Measurements from ENCODE around the gene UBE2J2. TPM values are rescaled to one million over a fixed set of nuclear protein-coding genes. Genes with fewer than 3 reads are reported as not detected.

Gene UBE2J2
- total and polyA plus RNA-seq, 2 donors (not counting 3 experiments of a cell fraction or from before 2014, with no cell fraction given) = 60.7 to 80.7 TPM

DNA sequence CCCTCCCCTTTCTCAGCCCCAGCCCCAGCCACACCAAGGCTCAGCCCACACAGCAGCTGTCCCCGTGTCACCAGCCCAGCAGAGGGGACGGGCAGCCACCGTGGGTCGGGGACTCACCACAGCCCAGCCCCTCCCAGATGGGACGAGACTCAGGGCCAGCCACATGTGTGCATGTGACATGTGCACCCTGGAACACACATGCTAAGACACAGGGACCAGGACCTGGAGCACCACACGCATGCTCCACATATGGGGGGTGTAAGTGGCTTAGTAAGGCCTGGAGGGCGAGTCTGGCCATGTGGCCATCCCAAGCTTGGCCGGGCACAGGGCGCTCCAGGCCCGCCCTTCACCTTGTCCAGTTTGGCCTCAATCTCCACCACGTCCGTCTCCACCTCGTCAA is 30.1 kb upstream of the UBE2J2 start:
- H3K4me3 ChIP-seq (replicated peaks in 1 of 3; ENCODE audit: insufficient read depth in 1 of 3, low read depth in 1 of 3, low read length in 3 of 3) = no peak overlapping the region
- no peak for FAIRE-seq
- dilution Hi-C loops (cut with MboI; ENCODE audit: extremely low pct_ligation_motif_present, low sequenced_read_pairs) (no loop called here), intact Hi-C loops (cut with micrococcal nuclease) (no loop called here)
- no peak overlapping the region for H3K4me2 ChIP-seq (ENCODE audit: insufficient read depth, low read length)
- H3K9ac ChIP-seq (replicated peaks; ENCODE audit: extremely low read depth, insufficient read depth, low read length) = no peak overlapping the region
- H3K27me3 ChIP-seq (ENCODE audit: control insufficient read depth in 2 of 2, insufficient read depth in 2 of 2, low read length in 2 of 2) = no peaks in the 10 kb centered on the region
- no peaks in the 10 kb centered on the region for H3K9me3 ChIP-seq (replicated peaks; ENCODE audit: control insufficient read depth, insufficient read depth, low read length)
- BruUV-seq (replicated peaks) = no TSS peak
- no peaks in the 10 kb centered on the region for H3K79me2 ChIP-seq (ENCODE audit: control insufficient read depth, insufficient read depth, low read length)
- no peak overlapping the region for H2AFZ ChIP-seq (ENCODE audit: low read depth, low read length)
- no peak overlapping the region for H3K27ac ChIP-seq (ENCODE audit: insufficient read depth, low read depth, low read length)
- POLR2A ChIA-PET = no interaction called here
- no peaks in the 10 kb centered on the region for H3K9me1 ChIP-seq (replicated peaks; ENCODE audit: control insufficient read depth, extremely low read depth, insufficient read depth, low read length)
- H3K36me3 ChIP-seq (ENCODE audit: control insufficient read depth in 2 of 2, extremely low read depth in 1 of 2, insufficient read depth in 2 of 2, low read length in 2 of 2) = no peaks in the 10 kb centered on the region
- no peaks in the 10 kb centered on the region for H4K20me1 ChIP-seq (replicated peaks; ENCODE audit: control insufficient read depth, extremely low read depth, insufficient read depth, low read length)
- CTCF ChIA-PET = interaction anchor here (1.9 kb wide), 1 partner anchor 181 kb away, joined by 4 read pairs; no protein-coding TSS in a partner anchor
- DNase-seq (ENCODE audit: low read depth, low spot score) = no peak
- no peak for TF ChIP-seq MYC (IDR thresholded peaks at IDR 0.05; ENCODE audit: low read depth, low read length)
- TF ChIP-seq GATA2 (IDR thresholded peaks at IDR 0.05; ENCODE audit: insufficient read depth, insufficient read length, low read depth, low read length) = no peak
- TF ChIP-seq, protein P1, sequence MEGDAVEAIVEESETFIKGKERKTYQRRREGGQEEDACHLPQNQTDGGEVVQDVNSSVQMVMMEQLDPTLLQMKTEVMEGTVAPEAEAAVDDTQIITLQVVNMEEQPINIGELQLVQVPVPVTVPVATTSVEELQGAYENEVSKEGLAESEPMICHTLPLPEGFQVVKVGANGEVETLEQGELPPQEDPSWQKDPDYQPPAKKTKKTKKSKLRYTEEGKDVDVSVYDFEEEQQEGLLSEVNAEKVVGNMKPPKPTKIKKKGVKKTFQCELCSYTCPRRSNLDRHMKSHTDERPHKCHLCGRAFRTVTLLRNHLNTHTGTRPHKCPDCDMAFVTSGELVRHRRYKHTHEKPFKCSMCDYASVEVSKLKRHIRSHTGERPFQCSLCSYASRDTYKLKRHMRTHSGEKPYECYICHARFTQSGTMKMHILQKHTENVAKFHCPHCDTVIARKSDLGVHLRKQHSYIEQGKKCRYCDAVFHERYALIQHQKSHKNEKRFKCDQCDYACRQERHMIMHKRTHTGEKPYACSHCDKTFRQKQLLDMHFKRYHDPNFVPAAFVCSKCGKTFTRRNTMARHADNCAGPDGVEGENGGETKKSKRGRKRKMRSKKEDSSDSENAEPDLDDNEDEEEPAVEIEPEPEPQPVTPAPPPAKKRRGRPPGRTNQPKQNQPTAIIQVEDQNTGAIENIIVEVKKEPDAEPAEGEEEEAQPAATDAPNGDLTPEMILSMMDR (IDR thresholded peaks at IDR 0.05; ENCODE audit: extremely low read depth in 1 of 2, insufficient read depth in 1 of 2, low read depth in 1 of 2, low read length in 2 of 2) = no peak
- TF ChIP-seq JUN (IDR thresholded peaks at IDR 0.05; ENCODE audit: borderline replicate concordance, insufficient read depth, insufficient read length, low read depth) = no peak
- no peak for TF ChIP-seq MAX (IDR thresholded peaks at IDR 0.05; ENCODE audit: insufficient read depth, insufficient read length)
- TF ChIP-seq POLR2AphosphoS5 (IDR thresholded peaks at IDR 0.05; ENCODE audit: insufficient read depth, low read depth, low read length) = no peak
- TF ChIP-seq FOS (IDR thresholded peaks at IDR 0.05; ENCODE audit: borderline replicate concordance, insufficient read depth, low read length) = no peak
- TF ChIP-seq POLR2A (IDR thresholded peaks at IDR 0.05; ENCODE audit: low read depth, low read length) = no peak
- TF ChIP-seq EZH2 (IDR thresholded peaks at IDR 0.05; ENCODE audit: borderline replicate concordance, low read depth, low read length, severe bottlenecking) = no peak
- peaks cover 10% of the 10 kb centered on the region for H3K4me1 ChIP-seq (ENCODE audit: control insufficient read depth, extremely low read depth, insufficient read depth, low read length)
